HG03565 (cell line): Measurements from ENCODE around the gene FASTKD2.

Source experiments
- ATAC-seq: cut with Tn5 transposase; IDR thresholded peaks from one replicate; pipeline ENCODE4 v1.9.1; 2021; ENCODE audit warnings: mild to moderate bottlenecking, moderate library complexity; ENCODE audit not compliant: unreplicated experiment

Gene FASTKD2

GRCh38 chr2:206833291-206833690 lies 67.9 kb downstream of the FASTKD2 start:
- no peak for ATAC-seq

DNA sequence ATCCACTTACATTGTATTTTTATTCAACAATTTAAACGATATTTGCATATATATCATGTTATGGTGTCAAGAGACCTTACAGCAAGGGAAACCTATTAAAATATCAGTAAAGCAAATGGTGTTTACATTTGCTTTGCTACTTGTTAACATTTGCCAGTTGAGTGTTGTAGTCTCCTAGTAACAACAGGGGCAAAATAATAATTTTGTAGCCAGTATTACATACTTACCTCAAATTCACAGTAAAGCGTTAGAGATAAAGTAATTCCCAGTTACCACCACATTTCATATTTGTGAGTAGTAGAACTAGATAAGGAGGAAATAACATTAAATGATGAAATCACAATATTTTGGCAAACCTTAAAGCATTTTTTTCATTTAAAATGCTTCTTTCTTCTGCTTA lies 71.3 kb downstream of the FASTKD2 start:
- no peak for ATAC-seq

GRCh38 chr2:206837775-206838174 lies 72.4 kb downstream of the FASTKD2 start:
- no peak for ATAC-seq

GRCh38 chr2:206838690-206839089 lies 73.3 kb downstream of the FASTKD2 start:
- ATAC-seq = no peak

DNA sequence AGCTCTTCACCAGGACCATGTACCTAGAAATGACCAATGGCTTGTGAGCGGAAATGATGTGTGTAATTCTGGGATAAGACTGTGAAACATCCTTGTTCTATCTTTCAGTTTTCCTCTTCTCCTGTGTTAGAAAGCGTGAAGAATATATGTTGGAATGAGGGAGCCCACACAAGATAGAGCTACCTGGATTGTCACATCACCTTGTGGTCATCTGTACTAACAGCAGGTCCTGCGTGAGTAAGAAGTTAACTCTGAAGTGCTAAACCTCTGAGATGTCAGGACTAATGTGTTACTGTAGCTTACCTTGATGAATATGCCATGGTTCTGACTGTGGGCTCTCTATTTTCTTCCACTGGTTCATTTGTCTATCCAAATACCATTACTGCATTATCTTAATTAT lies 75.6 kb downstream of the FASTKD2 start:
- ATAC-seq = no peak
